Lung (tissue), 12 donors: ENCODE measurements around the gene GSE1. TPM values are rescaled to one million over a fixed set of nuclear protein-coding genes. Genes with fewer than 3 reads are reported as not detected.
A peak's percentile ranks its signal among the peaks of the same experiment; 100 is the strongest.

ENCODE experiments used
- ATAC-seq: fragments of 200-7000 bp; cut with Tn5 transposase; one replicate; pipeline ENCODE4 v1.9.1; 2020; ENCODE audit warnings: moderate number of reproducible peaks; ENCODE audit not compliant: insufficient read depth, low FRiP score
- DNase-seq, 3 donors: peaks; one replicate each; pipeline ENCODE4 v3.0.0-alpha.2; 2013 to 2017
- H3K27ac ChIP-seq, 2 donors: one replicate each; pipeline ENCODE4 v1.5.1; 2013; ENCODE audit warnings: mild to moderate bottlenecking in 2 of 2, moderate library complexity in 2 of 2, control low read depth in 1 of 2, inconsistent platforms in 1 of 2, low read depth in 1 of 2, low read length in 1 of 2
- H3K27me3 ChIP-seq, 3 donors: one replicate each; pipeline ENCODE4 v1.5.1; 2013; ENCODE audit warnings: low read length in 2 of 3; ENCODE audit not compliant: control insufficient read depth in 3 of 3, insufficient read depth in 3 of 3
- H3K36me3 ChIP-seq, 4 donors: one replicate each; pipeline ENCODE4 v1.5.1; 2013; ENCODE audit warnings: low read length in 4 of 4, mild to moderate bottlenecking in 1 of 4, moderate library complexity in 1 of 4; ENCODE audit not compliant: control insufficient read depth in 4 of 4, insufficient read depth in 4 of 4
- H3K4me1 ChIP-seq, 5 donors: one replicate each; pipeline ENCODE4 v1.5.1; 2013; ENCODE audit warnings: low read length in 5 of 5, mild to moderate bottlenecking in 2 of 5, moderate library complexity in 1 of 5; ENCODE audit not compliant: control insufficient read depth in 5 of 5, insufficient read depth in 5 of 5
- H3K4me3 ChIP-seq: one replicate; pipeline ENCODE4 v1.5.1; 2013; ENCODE audit warnings: mild to moderate bottlenecking, control low read depth, moderate library complexity
- H3K9ac ChIP-seq, 2 donors: one replicate each; pipeline ENCODE4 v1.5.1; 2013; ENCODE audit warnings: low read length in 2 of 2, control low read depth in 1 of 2; ENCODE audit not compliant: insufficient read depth in 1 of 2
- H3K9me3 ChIP-seq, 4 donors: one replicate each; pipeline ENCODE4 v1.5.1; 2013; ENCODE audit warnings: low read length in 3 of 4, mild to moderate bottlenecking in 1 of 4, moderate library complexity in 1 of 4; ENCODE audit not compliant: control insufficient read depth in 4 of 4, insufficient read depth in 3 of 4
- WGBS, 2 donors: extraction: QIAGEN DNeasy Blood & Tissue Kit; methylation state at CpG; one replicate each; pipeline ENCODE4 v1.1.7; 2013; 5-methylcytosine and 5-hydroxymethylcytosine counted together
- polyA plus RNA-seq, 2 donors: library from polyadenylated mRNA; stranded (reverse); fragments of 200-250 nt; gene quantifications; one replicate each; pipeline ENCODE4 v1.2.1, GENCODE V29; 2013
- total RNA-seq, 2 donors: library from RNA; depleted of rRNA in 1 of 2; stranded (reverse); fragments of >200 nt in 1 of 2; gene quantifications; one replicate each; pipeline ENCODE4 v1.2.1, GENCODE V29; 2014 to 2021
- TF ChIP-seq, protein P1 (sequence below): IDR thresholded peaks from 2 replicates; pipeline ENCODE4 v1.5.1; 2012; ENCODE audit warnings: mild to moderate bottlenecking; ENCODE audit errors: control extremely low read depth, extremely low read depth
- donor health status: control.
- donor health status: control.
- donor health status: Bipolar disorder and iron deficiency.
- donor health status: healthy.
- donor health status: DM: yes; HTN: yes; CAD: no.

Gene GSE1
- total and polyA plus RNA-seq, 4 donors: 21.3 to 122 (median 74.7) TPM

- Histone ChIP-seq H3K27ac (peak overlapping the region in 1 of 2 donors; percentile 90), H3K4me1 (peaks cover 4 to 48% (median 38%) of the 10 kb centered on the region in 5 donors), H3K36me3 (peaks cover 0 to 3% (median 0%) of the 10 kb centered on the region in 4 donors), H3K9me3 (no peaks in the 10 kb centered on the region), H3K27me3 (no peaks in the 10 kb centered on the region), H3K9ac (peak overlapping the region in 1 of 2 donors; percentile 11), H3K4me3 (no peak overlapping the region)
- TF ChIP-seq, protein P1, sequence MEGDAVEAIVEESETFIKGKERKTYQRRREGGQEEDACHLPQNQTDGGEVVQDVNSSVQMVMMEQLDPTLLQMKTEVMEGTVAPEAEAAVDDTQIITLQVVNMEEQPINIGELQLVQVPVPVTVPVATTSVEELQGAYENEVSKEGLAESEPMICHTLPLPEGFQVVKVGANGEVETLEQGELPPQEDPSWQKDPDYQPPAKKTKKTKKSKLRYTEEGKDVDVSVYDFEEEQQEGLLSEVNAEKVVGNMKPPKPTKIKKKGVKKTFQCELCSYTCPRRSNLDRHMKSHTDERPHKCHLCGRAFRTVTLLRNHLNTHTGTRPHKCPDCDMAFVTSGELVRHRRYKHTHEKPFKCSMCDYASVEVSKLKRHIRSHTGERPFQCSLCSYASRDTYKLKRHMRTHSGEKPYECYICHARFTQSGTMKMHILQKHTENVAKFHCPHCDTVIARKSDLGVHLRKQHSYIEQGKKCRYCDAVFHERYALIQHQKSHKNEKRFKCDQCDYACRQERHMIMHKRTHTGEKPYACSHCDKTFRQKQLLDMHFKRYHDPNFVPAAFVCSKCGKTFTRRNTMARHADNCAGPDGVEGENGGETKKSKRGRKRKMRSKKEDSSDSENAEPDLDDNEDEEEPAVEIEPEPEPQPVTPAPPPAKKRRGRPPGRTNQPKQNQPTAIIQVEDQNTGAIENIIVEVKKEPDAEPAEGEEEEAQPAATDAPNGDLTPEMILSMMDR: no peak
- DNase-seq (peak; percentile 42 to 60 (median 54)), ATAC-seq (no peak)
- WGBS, 2 donors: 25 to 28% methylated on average over 39 of the region's 39 CpGs
Observed at GRCh38 chr16:85615014-85615851, 2.1 kb downstream of the GSE1 start.

- H3K9ac ChIP-seq: no peak overlapping the region
- ATAC-seq: peak; percentile 15
- H3K4me1 ChIP-seq: peaks cover 4 to 44% (median 37%) of the 10 kb centered on the region in 5 donors
- H3K4me3 ChIP-seq: no peak overlapping the region
- H3K36me3 ChIP-seq: peaks cover 0 to 5% (median 0%) of the 10 kb centered on the region in 4 donors
- peak overlapping the region; percentile 7 to 90 for H3K27ac ChIP-seq
- TF ChIP-seq, protein P1: peak; percentile 30
- no peaks in the 10 kb centered on the region for H3K27me3 ChIP-seq
- 14 to 40% methylated on average over 21 of the region's 21 CpGs for WGBS, 2 donors
- DNase-seq: peak; percentile 79 to 83 (median 82)
- H3K9me3 ChIP-seq: no peaks in the 10 kb centered on the region
Observed at GRCh38 chr16:85615852-85616606, 2.9 kb downstream of the GSE1 start.

GRCh38 chr16:85616607-85617321, 3.6 kb downstream of the GSE1 start:
- no peaks in the 10 kb centered on the region for H3K27me3 ChIP-seq
- DNase-seq (no peak), ATAC-seq (no peak)
- H3K4me1 ChIP-seq: peaks cover 4 to 44% (median 39%) of the 10 kb centered on the region in 5 donors
- 25 to 47% methylated on average over 28 of the region's 28 CpGs for WGBS, 2 donors
- no peak overlapping the region for H3K4me3 ChIP-seq
- peak overlapping the region; percentile 7 to 90 for H3K27ac ChIP-seq
- TF ChIP-seq, protein P1: no peak
- H3K36me3 ChIP-seq: peaks cover 0 to 5% (median 0%) of the 10 kb centered on the region in 4 donors
- H3K9ac ChIP-seq: no peak overlapping the region
- no peaks in the 10 kb centered on the region for H3K9me3 ChIP-seq
